Measurements from ENCODE around the gene SOX8.
"Not testable (repeated sequence)": the region's sequence is repeated elsewhere in the genome, so short reads cannot be mapped to it uniquely, and the experiment has no call there.

SOX8 gene

GRCh38 chr16:1020091-1020399 is 38.5 kb downstream of the SOX8 start:
- no peak for TF ChIP-seq POLR2A (IDR thresholded peaks at IDR 0.05; ENCODE audit: low read depth, low read length)
- DNase-seq (ENCODE audit: insufficient read length, low spot score) (no peak), FAIRE-seq (no peak)

- no peak for TF ChIP-seq POLR2A (IDR thresholded peaks at IDR 0.05; ENCODE audit: low read depth, low read length)
- no peak for DNase-seq (ENCODE audit: insufficient read length, low spot score)
- FAIRE-seq = no peak
Observed at GRCh38 chr16:1020591-1020990, 39.0 kb downstream of the SOX8 start.

- no peak for TF ChIP-seq POLR2A (IDR thresholded peaks at IDR 0.05; ENCODE audit: low read depth, low read length)
- no peak for FAIRE-seq
- no peak for DNase-seq (ENCODE audit: insufficient read length, low spot score)
Observed at GRCh38 chr16:1021553-1022160, 40.1 kb downstream of the SOX8 start.

GRCh38 chr16:1022466-1022865 is 40.9 kb downstream of the SOX8 start:
- TF ChIP-seq POLR2A (IDR thresholded peaks at IDR 0.05; ENCODE audit: low read depth, low read length) = no peak
- no peak for FAIRE-seq

GRCh38 chr16:1024138-1024537 is 42.6 kb downstream of the SOX8 start:
- no peak for DNase-seq (ENCODE audit: insufficient read length, low spot score)
- FAIRE-seq = no peak
- TF ChIP-seq POLR2A (IDR thresholded peaks at IDR 0.05; ENCODE audit: low read depth, low read length) = no peak

More at GRCh38 chr16:1022466-1022865, 40.9 kb downstream of the SOX8 start:
- DNase-seq (ENCODE audit: insufficient read length, low spot score) = no peak

- not testable (repeated sequence) for DNase-seq (ENCODE audit: insufficient read length, low spot score); FAIRE-seq
Observed at GRCh38 chr16:1025183-1025809, 43.7 kb downstream of the SOX8 start.

GRCh38 chr16:1026057-1026783 is 44.6 kb downstream of the SOX8 start:
- FAIRE-seq = no peak
- TF ChIP-seq POLR2A (IDR thresholded peaks at IDR 0.05; ENCODE audit: low read depth, low read length) = no peak

GRCh38 chr16:1026784-1027500 is 45.4 kb downstream of the SOX8 start:
- no peak for FAIRE-seq
- no peak for TF ChIP-seq POLR2A (IDR thresholded peaks at IDR 0.05; ENCODE audit: low read depth, low read length)

More at GRCh38 chr16:1026057-1026783, 44.6 kb downstream of the SOX8 start:
- no peak for DNase-seq (ENCODE audit: insufficient read length, low spot score)

GRCh38 chr16:1027501-1027815 is 45.9 kb downstream of the SOX8 start:
- no peak for FAIRE-seq
- no peak for TF ChIP-seq POLR2A (IDR thresholded peaks at IDR 0.05; ENCODE audit: low read depth, low read length)
- DNase-seq (ENCODE audit: insufficient read length, low spot score) = no peak

More at GRCh38 chr16:1026784-1027500, 45.4 kb downstream of the SOX8 start:
- DNase-seq (ENCODE audit: insufficient read length, low spot score) = no peak

- FAIRE-seq = no peak
- no peak for TF ChIP-seq POLR2A (IDR thresholded peaks at IDR 0.05; ENCODE audit: low read depth, low read length)
Observed at GRCh38 chr16:1028056-1028455, 46.5 kb downstream of the SOX8 start.

GRCh38 chr16:1028524-1029258 is 47.1 kb downstream of the SOX8 start:
- FAIRE-seq (no peak), DNase-seq (ENCODE audit: insufficient read length, low spot score) (no peak)
- no peak for TF ChIP-seq POLR2A (IDR thresholded peaks at IDR 0.05; ENCODE audit: low read depth, low read length)

More at GRCh38 chr16:1028056-1028455, 46.5 kb downstream of the SOX8 start:
- DNase-seq (ENCODE audit: insufficient read length, low spot score) = no peak

GRCh38 chr16:1029259-1029545 is 47.6 kb downstream of the SOX8 start:
- DNase-seq (ENCODE audit: insufficient read length, low spot score) = no peak
- TF ChIP-seq POLR2A (IDR thresholded peaks at IDR 0.05; ENCODE audit: low read depth, low read length) = no peak
- no peak for FAIRE-seq

GRCh38 chr16:1030473-1030901 is 48.9 kb downstream of the SOX8 start:
- no peak for TF ChIP-seq POLR2A (IDR thresholded peaks at IDR 0.05; ENCODE audit: low read depth, low read length)
- DNase-seq (ENCODE audit: insufficient read length, low spot score) (no peak), FAIRE-seq (no peak)

GRCh38 chr16:1031666-1032065 is 50.1 kb downstream of the SOX8 start:
- no peak for TF ChIP-seq POLR2A (IDR thresholded peaks at IDR 0.05; ENCODE audit: low read depth, low read length)
- FAIRE-seq (no peak), DNase-seq (ENCODE audit: insufficient read length, low spot score) (no peak)
